K562 (cell line): ENCODE data around the gene TMEM170A. TPM values are rescaled to one million over a fixed set of nuclear protein-coding genes. Genes with fewer than 3 reads are reported as not detected.
"Not testable (repeated sequence)": the region's sequence is repeated elsewhere in the genome, so short reads cannot be mapped to it uniquely, and the experiment has no call there.

Experiments used
- ATAC-seq: fragments of 200-7000 bp; cut with Tn5 transposase; 3 replicates; pipeline ENCODE4 v1.9.1; 2020; ENCODE audit warnings: moderate library complexity
- BruUV-seq: library from RNA; stranded (reverse); fragments of 400-500 nt; replicated peaks from 2 replicates; lab custom pipeline; 2021; lab: Mats Ljungman, UMichigan
- CTCF ChIA-PET: fragments of 300-600 bp; formaldehyde crosslinking; extraction: SDS; loops from one replicate; lab custom pipeline; 2021; ENCODE audit warnings: low intra/inter-chr PET ratio; lab: Yijun Ruan, JAX
- POLR2A ChIA-PET: fragments of 300-600, 350-650 bp; sonication (Branson Sonifier 250); formaldehyde crosslinking; extraction: SDS; loops from one replicate; lab custom pipeline; 2021; ENCODE audit warnings: antibody characterized with exemption, inconsistent platforms; lab: Yijun Ruan, JAX
- DNase-seq, 4 experiments: peaks; one replicate each; pipeline versions ENCODE4 v3.0.0 to v3.0.0-alpha.2; 2011 to 2018; ENCODE audit warnings: low spot score in 3 of 4, mixed read lengths in 3 of 4; ENCODE audit errors: extremely low read depth in 1 of 4
- FAIRE-seq: peaks from 2 replicates; lab custom pipeline; 2011; peaks lifted over from hg19 to GRCh38; lab: Jason Lieb, UNC
- H2AFZ ChIP-seq: 2 replicates; pipeline ENCODE4 v1.6.0; 2011; ENCODE audit warnings: low read depth, low read length, control low read depth, inconsistent platforms
- H3K27ac ChIP-seq: fragments of 200-600 bp; 3 replicates; pipeline ENCODE4 v1.8.0; 2011; ENCODE audit warnings: low read depth, mild to moderate bottlenecking, control low read depth, inconsistent platforms, low read length, moderate library complexity, mixed read lengths; ENCODE audit errors: extremely low read depth
- H3K27me3 ChIP-seq, 2 experiments: fragments of 300-600 bp in 1 of 2; 2 replicates in 1 of 2; 3 replicates in 1 of 2; pipeline versions ENCODE4 v1.6.0 to v1.8.0; 2011; ENCODE audit warnings: inconsistent platforms in 2 of 2, low read length in 2 of 2, mild to moderate bottlenecking in 1 of 2, mixed read lengths in 1 of 2, moderate library complexity in 1 of 2; ENCODE audit not compliant: control insufficient read depth in 2 of 2, insufficient read depth in 2 of 2
- H3K36me3 ChIP-seq: fragments of 300-600 bp; 3 replicates; pipeline ENCODE4 v1.8.0; 2011; ENCODE audit warnings: mild to moderate bottlenecking, low read length, inconsistent platforms; ENCODE audit not compliant: control insufficient read depth, insufficient read depth
- H3K4me1 ChIP-seq, 2 experiments: fragments of 200-600 bp in 1 of 2; replicated peaks in 1 of 2; 2 replicates in 1 of 2; 3 replicates in 1 of 2; pipeline versions ENCODE4 v1.5.1 to v1.8.0; 2011; ENCODE audit warnings: inconsistent platforms in 2 of 2, low read length in 2 of 2, mild to moderate bottlenecking in 1 of 2, mixed read lengths in 1 of 2, moderate library complexity in 1 of 2; ENCODE audit not compliant: control insufficient read depth in 2 of 2, insufficient read depth in 2 of 2
- H3K4me2 ChIP-seq: 2 replicates; pipeline ENCODE4 v1.6.1; 2011; ENCODE audit warnings: low read length, control low read depth, inconsistent platforms, mixed read lengths; ENCODE audit not compliant: insufficient read depth
- H3K4me3 ChIP-seq: fragments of 200-600 bp; sonication (generic), shearing (Covaris generic); 2 replicates; pipeline ENCODE4 v1.5.1; 2016; ENCODE audit warnings: control low read depth, inconsistent platforms
- H3K79me2 ChIP-seq: fragments of 200-600 bp; 3 replicates; pipeline ENCODE4 v1.8.0; 2011; ENCODE audit warnings: low read length, inconsistent platforms; ENCODE audit not compliant: control insufficient read depth, insufficient read depth
- H3K9ac ChIP-seq, 2 experiments: 2 replicates each; pipeline versions ENCODE4 v1.6.0 to v1.6.1; 2011; ENCODE audit warnings: low read depth in 2 of 2, low read length in 2 of 2, control low read depth in 1 of 2, inconsistent platforms in 1 of 2, mild to moderate bottlenecking in 1 of 2, mixed read lengths in 1 of 2; ENCODE audit not compliant: insufficient read depth in 1 of 2
- H3K9me1 ChIP-seq: one replicate; pipeline ENCODE4 v1.6.0; 2011; ENCODE audit warnings: inconsistent platforms, mild to moderate bottlenecking, low read length, moderate library complexity; ENCODE audit not compliant: control insufficient read depth, insufficient read depth
- H3K9me3 ChIP-seq: replicated peaks from 2 replicates; pipeline ENCODE4 v1.5.1; 2011; ENCODE audit warnings: low read depth, low read length, inconsistent platforms; ENCODE audit not compliant: control insufficient read depth, insufficient read depth
- H4K20me1 ChIP-seq: replicated peaks from 2 replicates; pipeline ENCODE4 v1.6.1; 2011; ENCODE audit warnings: low read length, inconsistent platforms, mixed read lengths; ENCODE audit not compliant: control insufficient read depth, insufficient read depth
- GATAD2A ChIP-seq: fragments of 450-650 bp; IDR thresholded peaks from 2 replicates; pipeline ENCODE4 v1.6.1; 2017
- IRF1 ChIP-seq: sonication (generic); formaldehyde crosslinking; IDR thresholded peaks from 2 replicates; pipeline ENCODE4 v1.8.0; 2022; ENCODE audit warnings: missing genetic modification reagents, mild to moderate bottlenecking, borderline replicate concordance
- KDM2B ChIP-seq: fragments of 250-450 bp; sonication (Bioruptor Pico); IDR thresholded peaks from 2 replicates; pipeline ENCODE4 v1.8.0; 2021; ENCODE audit warnings: mild to moderate bottlenecking, moderate library complexity
- ZBTB43 ChIP-seq: sonication (generic); formaldehyde crosslinking; IDR thresholded peaks from 2 replicates; pipeline ENCODE4 v1.8.0; 2023; ENCODE audit warnings: mild to moderate bottlenecking, missing genetic modification reagents
- ZNF609 ChIP-seq: sonication (generic); formaldehyde crosslinking; IDR thresholded peaks from 2 replicates; pipeline ENCODE4 v1.8.1; 2023; ENCODE audit warnings: missing genetic modification reagents, mild to moderate bottlenecking, borderline replicate concordance
- WGBS: fragments of 100-300 bp; shearing (Covaris generic); methylation state at CpG from one replicate; pipeline ENCODE4 v1.1.6; 2016; ENCODE audit warnings: low coverage, mixed read lengths; ENCODE audit not compliant: insufficient coverage; ENCODE audit errors: missing lambda C conversion rate; 5-methylcytosine and 5-hydroxymethylcytosine counted together
- in situ Hi-C: fragments of 300-500 bp; cut with MboI; formaldehyde crosslinking; loops from 4 replicates; pipeline ENCODE4 v1.15.0; 2018; ENCODE audit warnings: inconsistent platforms, mixed read lengths
- intact Hi-C: fragments of 100-400 bp; cut with micrococcal nuclease; formaldehyde crosslinking; loops from 2 replicates; pipeline ENCODE4 v1.14.2; 2022
- polyA plus RNA-seq, 8 experiments: library from polyadenylated mRNA; depleted of rRNA in 4 of 8; stranded (reverse) in 5 of 8; unstranded in 3 of 8; fragments of >200 nt; fragmentation: Nextera tagmentation in 2 of 8; fragmentation: Illumina TruSeq in 1 of 8; extraction: Ambion mirVana in 2 of 8; extraction: Trizol in 1 of 8; gene quantifications; 2 replicates each; pipeline versions ENCODE4 v1.2.1 to v1.2.3, GENCODE V29; 2011 to 2014; ENCODE audit warnings: inconsistent platforms in 1 of 8, missing spikeins in 1 of 8
- total RNA-seq, 7 experiments: library from RNA; depleted of rRNA in 6 of 7; stranded (reverse); fragments of >200 nt in 6 of 7; fragmentation: Illumina TruSeq in 2 of 7; extraction: Trizol in 2 of 7; gene quantifications; 2 replicates each; pipeline versions ENCODE4 v1.2.1 to v1.2.3, GENCODE V29; 2011 to 2021; ENCODE audit warnings: low replicate concordance in 1 of 7

Gene TMEM170A
- total and polyA plus RNA-seq, 9 of the 15 experiments (the other 6 are each of a cell fraction or from before 2014, with no cell fraction given) = 6.1 to 30.2 (median 15.0) TPM

- TF ChIP-seq IRF1 = no peak
- no peak for TF ChIP-seq GATAD2A
Measured at GRCh38 chr16:75502916-75503605, 38.6 kb upstream of the TMEM170A start (continued).

GRCh38 chr16:75501820-75502219, 37.3 kb upstream of the TMEM170A start:
- H3K4me1 ChIP-seq, H3K36me3 ChIP-seq, H4K20me1 ChIP-seq, in situ Hi-C loops, H3K79me2 ChIP-seq, H3K9me1 ChIP-seq, H3K4me3 ChIP-seq, H3K9me3 ChIP-seq, DNase-seq, FAIRE-seq, CTCF ChIA-PET, H2AFZ ChIP-seq, H3K4me2 ChIP-seq, intact Hi-C loops, BruUV-seq, ATAC-seq, H3K9ac ChIP-seq, H3K27ac ChIP-seq, POLR2A ChIA-PET: not testable (repeated sequence)
- H3K27me3 ChIP-seq = peaks cover 2 to 16% of the 10 kb centered on the region in 2 experiments; a peak in 3 of 5 replicates
- WGBS = 5% methylated on average over 6 of the region's 6 CpGs

- Histone ChIP-seq H4K20me1 (no peaks in the 10 kb centered on the region), H2AFZ (no peak overlapping the region), H3K27me3 (peaks cover 2 to 16% of the 10 kb centered on the region in 2 experiments; a peak in 3 of 5 replicates), H3K9me1 (no peaks in the 10 kb centered on the region), H3K9me3 (no peaks in the 10 kb centered on the region), H3K79me2 (no peaks in the 10 kb centered on the region), H3K4me3 (no peak overlapping the region), H3K4me1 (no peaks in the 10 kb centered on the region), H3K36me3 (no peaks in the 10 kb centered on the region), H3K9ac (no peak overlapping the region), H3K27ac (no peak overlapping the region), H3K4me2 (no peak overlapping the region)
- CTCF ChIA-PET = no interaction called here
- no TSS peak for BruUV-seq
- no peak for DNase-seq
- ATAC-seq = no peak
- no peak for FAIRE-seq
- 20% methylated on average over 5 of the region's 5 CpGs for WGBS
- POLR2A ChIA-PET = no interaction called here
- intact Hi-C loops (no loop called here), in situ Hi-C loops (no loop called here)
- no peak for TF ChIP-seq KDM2B (CRISPR knock-in tag)
- no peak for TF ChIP-seq ZBTB43 (CRISPR knock-in tag)
- no peak for TF ChIP-seq ZNF609 (CRISPR knock-in tag)
Measured at GRCh38 chr16:75501359-75501758, 36.9 kb upstream of the TMEM170A start.
